Effector memory CD4-positive, alpha-beta T cell (primary cell): ENCODE data around the gene SESTD1.
"Not testable (repeated sequence)": the region's sequence is repeated elsewhere in the genome, so short reads cannot be mapped to it uniquely, and the experiment has no call there.

Experiments used
- DNase-seq, 3 donors: peaks; one replicate each; pipeline ENCODE4 v3.0.0-alpha.2; 2020
- H3K27ac ChIP-seq: 2 replicates; pipeline ENCODE4 v1.7.0; 2013; ENCODE audit warnings: mild to moderate bottlenecking, low read length, moderate library complexity; ENCODE audit not compliant: insufficient read depth, poor library complexity, severe bottlenecking
- H3K27me3 ChIP-seq: replicated peaks from 2 replicates; pipeline ENCODE4 v1.7.0; 2013; ENCODE audit warnings: mild to moderate bottlenecking, low read length; ENCODE audit not compliant: insufficient read depth, control insufficient read depth, poor library complexity, severe bottlenecking
- H3K36me3 ChIP-seq: 2 replicates; pipeline ENCODE4 v1.7.0; 2013; ENCODE audit warnings: mild to moderate bottlenecking, low read length, moderate library complexity; ENCODE audit not compliant: control insufficient read depth, insufficient read depth
- H3K4me1 ChIP-seq: 2 replicates; pipeline ENCODE4 v1.7.0; 2013; ENCODE audit warnings: low read length, mild to moderate bottlenecking; ENCODE audit not compliant: control insufficient read depth, insufficient read depth, poor library complexity, severe bottlenecking
- H3K4me3 ChIP-seq: 2 replicates; pipeline ENCODE4 v1.7.0; 2013; ENCODE audit warnings: low read length, low read depth, mild to moderate bottlenecking; ENCODE audit not compliant: insufficient read depth, poor library complexity, severe bottlenecking
- H3K9me3 ChIP-seq: 2 replicates; pipeline ENCODE4 v1.7.0; 2013; ENCODE audit warnings: mild to moderate bottlenecking, low read length, moderate library complexity; ENCODE audit not compliant: control insufficient read depth

Gene SESTD1

GRCh38 chr2:179059026-179059700 is 205.5 kb downstream of the SESTD1 start:
- H3K9me3 ChIP-seq: no peaks in the 10 kb centered on the region
- no peaks in the 10 kb centered on the region for H3K4me1 ChIP-seq
- no peaks in the 10 kb centered on the region for H3K36me3 ChIP-seq
- DNase-seq: no peak
- no peaks in the 10 kb centered on the region for H3K27me3 ChIP-seq
- no peak overlapping the region for H3K27ac ChIP-seq
- H3K4me3 ChIP-seq: no peak overlapping the region

DNA sequence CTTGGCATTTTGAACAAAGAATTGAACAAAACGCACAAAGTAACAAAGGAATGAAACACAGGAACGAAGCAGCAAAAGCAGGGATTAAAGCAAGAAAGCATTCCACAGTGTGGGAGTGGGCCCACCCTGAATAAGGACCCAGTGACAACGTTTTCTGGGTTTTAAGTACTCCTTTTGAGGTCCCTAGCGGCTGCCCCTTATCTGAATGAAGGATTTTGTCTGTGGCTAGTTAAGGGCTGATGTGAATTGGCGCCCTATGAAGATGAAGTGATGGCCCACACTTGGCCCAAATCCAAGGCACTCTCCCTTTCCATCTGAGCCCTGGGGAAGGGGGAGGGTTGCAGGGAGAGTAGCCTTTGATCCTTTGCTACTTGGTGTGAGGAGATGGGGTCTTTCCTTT is 206.9 kb downstream of the SESTD1 start:
- Histone ChIP-seq H3K4me1 (no peaks in the 10 kb centered on the region), H3K36me3 (no peaks in the 10 kb centered on the region), H3K4me3 (no peak overlapping the region), H3K27ac (no peak overlapping the region), H3K27me3 (no peaks in the 10 kb centered on the region), H3K9me3 (no peaks in the 10 kb centered on the region)
- DNase-seq: no peak

DNA sequence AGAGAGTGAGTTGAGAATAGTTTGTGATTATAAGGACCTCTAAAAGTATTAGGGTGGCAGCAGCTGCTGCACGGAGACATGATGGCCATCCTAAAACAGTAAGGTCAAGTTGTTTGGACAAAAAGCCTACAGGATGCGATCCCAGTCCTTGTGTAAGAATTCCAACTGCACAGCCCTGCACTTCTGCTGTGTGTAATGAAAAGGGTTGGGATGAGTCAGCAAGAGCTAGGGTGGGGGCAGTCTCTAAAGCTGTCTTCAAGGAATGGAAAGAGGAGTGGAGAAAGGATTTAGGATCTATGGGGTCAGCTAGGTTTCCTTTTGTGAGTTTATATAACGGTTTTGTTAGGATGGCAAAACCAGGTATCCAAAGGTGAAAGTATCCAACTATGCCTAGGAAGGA is 211.1 kb downstream of the SESTD1 start:
- H3K27ac ChIP-seq, H3K27me3 ChIP-seq, H3K4me3 ChIP-seq, DNase-seq, H3K36me3 ChIP-seq, H3K9me3 ChIP-seq, H3K4me1 ChIP-seq: not testable (repeated sequence)
